H9 (cell line): ENCODE measurements around the gene BPIFA1. TPM values are rescaled to one million over a fixed set of nuclear protein-coding genes. Genes with fewer than 3 reads are reported as not detected.

ENCODE experiments used
- DNase-seq: peaks from one replicate; pipeline ENCODE4 v3.0.0-alpha.2; 2017
- H2AFZ ChIP-seq: one replicate; pipeline ENCODE4 v1.6.1; 2013; ENCODE audit warnings: mild to moderate bottlenecking, low read length, control low read depth, moderate library complexity
- H2AK5ac ChIP-seq: 2 replicates; pipeline ENCODE4 v1.6.1; 2013; ENCODE audit warnings: low read length, control low read depth, mixed read lengths; ENCODE audit not compliant: insufficient read length
- H2BK120ac ChIP-seq: one replicate; pipeline ENCODE4 v1.6.1; 2013; ENCODE audit warnings: low read depth, mild to moderate bottlenecking, low read length, control low read depth, inconsistent platforms; ENCODE audit not compliant: poor library complexity, severe bottlenecking
- H2BK12ac ChIP-seq: 2 replicates; pipeline ENCODE4 v1.6.1; 2013; ENCODE audit warnings: low read length, control low read depth, mixed read lengths, low read depth; ENCODE audit not compliant: insufficient read length
- H2BK15ac ChIP-seq: 2 replicates; pipeline ENCODE4 v1.6.1; 2013; ENCODE audit warnings: low read depth, low read length, control low read depth
- H2BK20ac ChIP-seq: one replicate; pipeline ENCODE4 v1.6.1; 2013; ENCODE audit warnings: low read depth, mild to moderate bottlenecking, low read length, control low read depth, inconsistent platforms; ENCODE audit not compliant: poor library complexity, severe bottlenecking
- H2BK5ac ChIP-seq: 2 replicates; pipeline ENCODE4 v1.6.1; 2013; ENCODE audit warnings: low read length, control low read depth, mixed read lengths; ENCODE audit not compliant: insufficient read length
- H3K14ac ChIP-seq: 2 replicates; pipeline ENCODE4 v1.6.1; 2013; ENCODE audit warnings: low read length, control low read depth; ENCODE audit not compliant: insufficient read depth
- H3K18ac ChIP-seq: 2 replicates; pipeline ENCODE4 v1.6.1; 2013; ENCODE audit warnings: low read depth, mild to moderate bottlenecking, mixed read lengths, low read length, control low read depth; ENCODE audit not compliant: insufficient read length
- H3K23ac ChIP-seq: 2 replicates; pipeline ENCODE4 v1.6.1; 2013; ENCODE audit warnings: low read length, control low read depth, mixed read lengths, low read depth; ENCODE audit not compliant: insufficient read length
- H3K23me2 ChIP-seq: 2 replicates; pipeline ENCODE4 v1.6.1; 2013; ENCODE audit warnings: low read depth, mild to moderate bottlenecking, mixed read lengths, low read length, control low read depth; ENCODE audit not compliant: insufficient read length, poor library complexity, severe bottlenecking
- H3K27ac ChIP-seq: 2 replicates; pipeline ENCODE4 v1.5.1; 2013; ENCODE audit warnings: low read length, control low read depth, mixed read lengths, low read depth; ENCODE audit not compliant: insufficient read length
- H3K27me3 ChIP-seq: 2 replicates; pipeline ENCODE4 v1.6.1; 2013; ENCODE audit warnings: low read length, control low read depth, inconsistent platforms; ENCODE audit not compliant: insufficient read depth
- H3K4ac ChIP-seq: 2 replicates; pipeline ENCODE4 v1.6.1; 2013; ENCODE audit warnings: low read depth, mild to moderate bottlenecking, control low read depth, inconsistent platforms, low read length, moderate library complexity
- H3K4me1 ChIP-seq: 2 replicates; pipeline ENCODE4 v1.6.1; 2013; ENCODE audit warnings: low read length, control low read depth, inconsistent platforms; ENCODE audit not compliant: insufficient read depth
- H3K4me2 ChIP-seq: 2 replicates; pipeline ENCODE4 v1.6.1; 2013; ENCODE audit warnings: low read length, control low read depth, mixed read lengths; ENCODE audit not compliant: insufficient read length, insufficient read depth
- H3K56ac ChIP-seq: 2 replicates; pipeline ENCODE4 v1.6.1; 2013; ENCODE audit warnings: low read depth, mild to moderate bottlenecking, mixed read lengths, low read length, control low read depth; ENCODE audit not compliant: insufficient read length
- H3K79me1 ChIP-seq: 2 replicates; pipeline ENCODE4 v1.6.1; 2013; ENCODE audit warnings: low read depth, mild to moderate bottlenecking, moderate library complexity, low read length, control low read depth, inconsistent platforms; ENCODE audit not compliant: insufficient read depth, poor library complexity, severe bottlenecking
- H3K79me2 ChIP-seq: 2 replicates; pipeline ENCODE4 v1.6.1; 2013; ENCODE audit warnings: low read length, control low read depth, inconsistent platforms; ENCODE audit not compliant: insufficient read depth
- H3K9ac ChIP-seq: 2 replicates; pipeline ENCODE4 v1.6.1; 2013; ENCODE audit warnings: low read length, control low read depth, mixed read lengths; ENCODE audit not compliant: insufficient read length; ENCODE audit errors: extremely low read depth
- H3K9me3 ChIP-seq: one replicate; pipeline ENCODE4 v1.6.1; 2013; ENCODE audit warnings: low read depth, low read length, inconsistent platforms; ENCODE audit not compliant: control insufficient read depth
- H3T11ph ChIP-seq: one replicate; pipeline ENCODE4 v1.6.1; 2013; ENCODE audit warnings: mild to moderate bottlenecking, low read length, control low read depth, inconsistent platforms
- H4K20me1 ChIP-seq: one replicate; pipeline ENCODE4 v1.6.1; 2013; ENCODE audit not compliant: control insufficient read depth, insufficient read length, insufficient read depth
- H4K5ac ChIP-seq: 2 replicates; pipeline ENCODE4 v1.6.1; 2013; ENCODE audit warnings: low read depth, mild to moderate bottlenecking, mixed read lengths, low read length, control low read depth; ENCODE audit not compliant: insufficient read length
- H4K8ac ChIP-seq: replicated peaks from 2 replicates; pipeline ENCODE4 v1.6.1; 2013; ENCODE audit warnings: low read length, control low read depth, mixed read lengths, low read depth; ENCODE audit not compliant: insufficient read length
- H4K91ac ChIP-seq: 2 replicates; pipeline ENCODE4 v1.6.1; 2013; ENCODE audit warnings: low read depth, mild to moderate bottlenecking, moderate library complexity, mixed read lengths, low read length, control low read depth; ENCODE audit not compliant: insufficient read length
- H3K27ac Mint-ChIP-seq, 3 experiments: 2 replicates in 2 of 3; 3 replicates in 1 of 3; pipeline ENCODE4 v1.8.0; 2020 to 2021; ENCODE audit warnings: mixed read lengths in 3 of 3, mild to moderate bottlenecking in 1 of 3, moderate library complexity in 1 of 3
- H3K27me3 Mint-ChIP-seq: 2 replicates; pipeline ENCODE4 v1.8.0; 2021; ENCODE audit warnings: low read depth, mild to moderate bottlenecking, moderate library complexity, mixed read lengths
- H3K36me3 Mint-ChIP-seq, 3 experiments: 2 replicates in 2 of 3; 3 replicates in 1 of 3; pipeline ENCODE4 v1.8.0; 2020 to 2021; ENCODE audit warnings: low read depth in 3 of 3, mixed read lengths in 3 of 3; ENCODE audit not compliant: insufficient read depth in 1 of 3
- H3K4me1 Mint-ChIP-seq, 2 experiments: 2 replicates each; pipeline ENCODE4 v1.8.0; 2020; ENCODE audit warnings: mixed read lengths in 2 of 2
- H3K4me3 Mint-ChIP-seq, 2 experiments: 2 replicates in 1 of 2; 3 replicates in 1 of 2; pipeline ENCODE4 v1.8.0; 2020 to 2021; ENCODE audit warnings: mild to moderate bottlenecking in 2 of 2, mixed read lengths in 2 of 2, moderate library complexity in 1 of 2
- H3K9me3 Mint-ChIP-seq, 2 experiments: 2 replicates in 1 of 2; 3 replicates in 1 of 2; pipeline ENCODE4 v1.8.0; 2020; ENCODE audit warnings: mild to moderate bottlenecking in 2 of 2, mixed read lengths in 2 of 2, moderate library complexity in 1 of 2
- WGBS: extraction: QIAGEN DNeasy Blood & Tissue Kit; methylation state at CpG from one replicate; pipeline ENCODE4 v1.1.7; 2013; ENCODE audit warnings: missing lambda C conversion rate, low lambda C conversion rate, mixed read lengths; ENCODE audit not compliant: insufficient read length; ENCODE audit errors: extremely low coverage; 5-methylcytosine and 5-hydroxymethylcytosine counted together
- total RNA-seq: library from RNA; stranded (reverse); gene quantifications from 2 replicates; pipeline ENCODE4 v1.2.1, GENCODE V29; 2021
- TF ChIP-seq, protein P1 (sequence below): fragments of 200-600 bp; sonication (generic); conservative IDR thresholded peaks from 3 replicates; pipeline ENCODE4 v1.8.0; 2021; ENCODE audit warnings: antibody characterized with exemption, mild to moderate bottlenecking

Gene BPIFA1
- total RNA-seq, 1 experiment from 2014 or later = not detected

- no peak overlapping the region for H3K4ac ChIP-seq
- no peak overlapping the region for H3K18ac ChIP-seq
- H2AFZ ChIP-seq = no peak overlapping the region
- H2BK20ac ChIP-seq = no peak overlapping the region
- no peaks in the 10 kb centered on the region for H3K23me2 ChIP-seq
- Mint-ChIP-seq H3K4me1 (peaks cover 4% of the 10 kb centered on the region in 2 experiments; a peak in 3 of 4 replicates), H3K27ac (no peak overlapping the region), H3K27me3 (peaks cover 7% of the 10 kb centered on the region), H3K4me3 (no peak overlapping the region), H3K36me3 (no peaks in the 10 kb centered on the region), H3K9me3 (no peaks in the 10 kb centered on the region; a peak in 1 of 5 replicates)
- no peak overlapping the region for H3K14ac ChIP-seq
- H2BK12ac ChIP-seq = no peak overlapping the region
- no peak overlapping the region for H3K27ac ChIP-seq
- WGBS = no CpG with 5 or more reads among the region's 3 CpGs
- H3K9me3 ChIP-seq = no peaks in the 10 kb centered on the region
- no peak overlapping the region for H2AK5ac ChIP-seq
- H3K9ac ChIP-seq = no peak overlapping the region
- DNase-seq = no peak
- no peak overlapping the region for H3K56ac ChIP-seq
- H2BK5ac ChIP-seq = no peak overlapping the region
- no peak overlapping the region for H4K5ac ChIP-seq
- H4K20me1 ChIP-seq = no peaks in the 10 kb centered on the region
- TF ChIP-seq, protein P1, sequence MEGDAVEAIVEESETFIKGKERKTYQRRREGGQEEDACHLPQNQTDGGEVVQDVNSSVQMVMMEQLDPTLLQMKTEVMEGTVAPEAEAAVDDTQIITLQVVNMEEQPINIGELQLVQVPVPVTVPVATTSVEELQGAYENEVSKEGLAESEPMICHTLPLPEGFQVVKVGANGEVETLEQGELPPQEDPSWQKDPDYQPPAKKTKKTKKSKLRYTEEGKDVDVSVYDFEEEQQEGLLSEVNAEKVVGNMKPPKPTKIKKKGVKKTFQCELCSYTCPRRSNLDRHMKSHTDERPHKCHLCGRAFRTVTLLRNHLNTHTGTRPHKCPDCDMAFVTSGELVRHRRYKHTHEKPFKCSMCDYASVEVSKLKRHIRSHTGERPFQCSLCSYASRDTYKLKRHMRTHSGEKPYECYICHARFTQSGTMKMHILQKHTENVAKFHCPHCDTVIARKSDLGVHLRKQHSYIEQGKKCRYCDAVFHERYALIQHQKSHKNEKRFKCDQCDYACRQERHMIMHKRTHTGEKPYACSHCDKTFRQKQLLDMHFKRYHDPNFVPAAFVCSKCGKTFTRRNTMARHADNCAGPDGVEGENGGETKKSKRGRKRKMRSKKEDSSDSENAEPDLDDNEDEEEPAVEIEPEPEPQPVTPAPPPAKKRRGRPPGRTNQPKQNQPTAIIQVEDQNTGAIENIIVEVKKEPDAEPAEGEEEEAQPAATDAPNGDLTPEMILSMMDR = no peak
- no peaks in the 10 kb centered on the region for H3K27me3 ChIP-seq
- H3K23ac ChIP-seq = no peak overlapping the region
- no peaks in the 10 kb centered on the region for H3K79me1 ChIP-seq
- H3T11ph ChIP-seq = no peak overlapping the region
- H3K4me2 ChIP-seq = no peak overlapping the region
- no peak overlapping the region for H4K8ac ChIP-seq
- no peak overlapping the region for H4K91ac ChIP-seq
- no peaks in the 10 kb centered on the region for H3K79me2 ChIP-seq
- no peak overlapping the region for H2BK120ac ChIP-seq
- no peaks in the 10 kb centered on the region for H3K4me1 ChIP-seq
- no peak overlapping the region for H2BK15ac ChIP-seq
These were observed 16.7 kb downstream of the BPIFA1 start for GRCh38 chr20:33252460-33252859.
